HepG2 (cell line): ENCODE data around the gene C9orf85. TPM values are rescaled to one million over a fixed set of nuclear protein-coding genes. Genes with fewer than 3 reads are reported as not detected.

Experiments
- ATAC-seq: fragments of 200-7000 bp; cut with Tn5 transposase; 3 replicates; pipeline ENCODE4 v1.9.1; 2020; ENCODE audit warnings: mild to moderate bottlenecking, moderate library complexity
- BruUV-seq: library from RNA; stranded (reverse); fragments of 400-500 nt; replicated peaks from 2 replicates; lab custom pipeline; 2021; lab: Mats Ljungman, UMichigan
- CTCF ChIA-PET: fragments of 300-600 bp; formaldehyde crosslinking; extraction: SDS; loops from one replicate; lab custom pipeline; 2021; ENCODE audit warnings: low total read pairs, inconsistent platforms, low intra/inter-chr PET ratio; lab: Yijun Ruan, JAX
- POLR2A ChIA-PET: fragments of 350-600 bp; sonication (Branson Sonifier 250); formaldehyde crosslinking; loops from one replicate; lab custom pipeline; 2020; ENCODE audit warnings: antibody characterized with exemption, inconsistent platforms; lab: Yijun Ruan, JAX
- DNase-seq: peaks from one replicate; pipeline ENCODE4 v3.0.0-alpha.2; 2015; ENCODE audit warnings: low spot score
- FAIRE-seq: peaks from 3 replicates; lab custom pipeline; 2011; peaks lifted over from hg19 to GRCh38; lab: Jason Lieb, UNC
- H2AFZ ChIP-seq: one replicate; pipeline ENCODE4 v1.6.1; 2011; ENCODE audit warnings: low read length, inconsistent platforms
- H3K27ac ChIP-seq: fragments of 300-600 bp; 3 replicates; pipeline ENCODE4 v1.8.0; 2011; ENCODE audit warnings: mixed run types, mild to moderate bottlenecking, mixed read lengths, low read length, inconsistent platforms; ENCODE audit not compliant: insufficient read depth; ENCODE audit errors: extremely low read length
- H3K27me3 ChIP-seq, 2 experiments: fragments of 200-600 bp in 1 of 2; 2 replicates in 1 of 2; 3 replicates in 1 of 2; pipeline versions ENCODE4 v1.6.0 to v1.8.0; 2011; ENCODE audit warnings: low read length in 2 of 2, mild to moderate bottlenecking in 2 of 2, moderate library complexity in 2 of 2, inconsistent platforms in 1 of 2; ENCODE audit not compliant: insufficient read depth in 2 of 2, control insufficient read depth in 1 of 2
- H3K36me3 ChIP-seq, 2 experiments: fragments of 200-600 bp in 1 of 2; replicated peaks in 1 of 2; 2 replicates in 1 of 2; 3 replicates in 1 of 2; pipeline versions ENCODE4 v1.5.1 to v1.8.0; 2011; ENCODE audit warnings: low read length in 2 of 2, inconsistent platforms in 1 of 2; ENCODE audit not compliant: insufficient read depth in 2 of 2, control insufficient read depth in 1 of 2
- H3K4me1 ChIP-seq: 2 replicates; pipeline ENCODE4 v1.5.1; 2012; ENCODE audit warnings: low read length, inconsistent platforms; ENCODE audit not compliant: insufficient read depth
- H3K4me2 ChIP-seq: 2 replicates; pipeline ENCODE4 v1.6.0; 2011; ENCODE audit warnings: low read depth, low read length, inconsistent platforms
- H3K4me3 ChIP-seq, 3 experiments: fragments of 200-600 bp in 1 of 3; sonication (generic), shearing (Covaris generic) in 1 of 3; replicated peaks in 1 of 3; 2 replicates each; pipeline ENCODE4 v1.5.1; 2011 to 2016; ENCODE audit warnings: low read length in 3 of 3, inconsistent platforms in 2 of 3, low read depth in 2 of 3, mild to moderate bottlenecking in 2 of 3, control low read depth in 1 of 3, mixed read lengths in 1 of 3; ENCODE audit not compliant: insufficient read depth in 1 of 3
- H3K79me2 ChIP-seq: one replicate; pipeline ENCODE4 v1.6.1; 2011; ENCODE audit warnings: low read length, inconsistent platforms; ENCODE audit not compliant: insufficient read depth
- H3K9ac ChIP-seq: 2 replicates; pipeline ENCODE4 v1.6.0; 2011; ENCODE audit warnings: mild to moderate bottlenecking, low read depth, low read length, inconsistent platforms; ENCODE audit not compliant: insufficient read depth
- H3K9me3 ChIP-seq: 2 replicates; pipeline ENCODE4 v1.5.1; 2012; ENCODE audit warnings: mild to moderate bottlenecking, low read length
- H4K20me1 ChIP-seq: 2 replicates; pipeline ENCODE4 v1.6.0; 2011; ENCODE audit warnings: inconsistent platforms, mild to moderate bottlenecking, low read length, moderate library complexity; ENCODE audit not compliant: insufficient read depth
- ATAD3A ChIP-seq: sonication (generic); formaldehyde crosslinking; IDR thresholded peaks from 2 replicates; pipeline ENCODE4 v1.4.0; 2020; ENCODE audit warnings: missing genetic modification reagents
- BATF2 ChIP-seq: sonication (generic); formaldehyde crosslinking; IDR thresholded peaks from 2 replicates; pipeline ENCODE4 v1.8.0; 2022; ENCODE audit warnings: mild to moderate bottlenecking, missing genetic modification reagents, moderate library complexity
- FOXJ3 ChIP-seq: sonication (generic); formaldehyde crosslinking; IDR thresholded peaks from 2 replicates; pipeline ENCODE4 v1.4.0; 2020; ENCODE audit warnings: missing genetic modification reagents, mild to moderate bottlenecking, borderline replicate concordance
- HNRNPH1 ChIP-seq: fragments of 200-400 bp; formaldehyde crosslinking; optimal IDR thresholded peaks from 2 replicates; pipeline ENCODE3; 2017; ENCODE audit warnings: mild to moderate bottlenecking, low read depth, low read length
- KDM6A ChIP-seq: IDR thresholded peaks from 2 replicates; pipeline ENCODE4 v1.6.1; 2016; ENCODE audit warnings: low read depth
- NFE2L1 ChIP-seq: sonication (generic); formaldehyde crosslinking; IDR thresholded peaks from 2 replicates; pipeline ENCODE4 v1.4.0; 2020; ENCODE audit warnings: missing genetic modification reagents, mild to moderate bottlenecking, borderline replicate concordance
- NRL ChIP-seq: sonication (generic); formaldehyde crosslinking; IDR thresholded peaks from 2 replicates; pipeline ENCODE4 v1.5.0; 2020; ENCODE audit warnings: missing genetic modification reagents, mild to moderate bottlenecking, moderate library complexity, borderline replicate concordance
- PPARG ChIP-seq: conservative IDR thresholded peaks from 2 replicates; pipeline ENCODE4 v1.6.1; 2016; ENCODE audit warnings: missing biosample characterization, missing genetic modification reagents
- THRA ChIP-seq: sonication (generic); formaldehyde crosslinking; IDR thresholded peaks from 2 replicates; pipeline ENCODE4 v1.4.0; 2020; ENCODE audit warnings: missing genetic modification reagents, borderline replicate concordance
- YEATS4 ChIP-seq: sonication (generic); formaldehyde crosslinking; IDR thresholded peaks from 2 replicates; pipeline ENCODE4 v1.4.0; 2020; ENCODE audit warnings: missing genetic modification reagents, borderline replicate concordance
- ZEB1 ChIP-seq: IDR thresholded peaks from 2 replicates; pipeline ENCODE4 v1.6.1; 2012; ENCODE audit warnings: mild to moderate bottlenecking, low read depth, inconsistent platforms; ENCODE audit not compliant: insufficient replicate concordance
- ZNF136 ChIP-seq: sonication (generic); formaldehyde crosslinking; IDR thresholded peaks from 2 replicates; pipeline ENCODE4 v1.8.1; 2022; ENCODE audit warnings: low read depth, mild to moderate bottlenecking, moderate library complexity, missing genetic modification reagents
- ZNF33B ChIP-seq: sonication (generic); formaldehyde crosslinking; IDR thresholded peaks from 2 replicates; pipeline ENCODE4 v1.5.1; 2020; ENCODE audit warnings: mild to moderate bottlenecking, missing genetic modification reagents
- ZNF598 ChIP-seq: sonication (generic); formaldehyde crosslinking; IDR thresholded peaks from 2 replicates; pipeline ENCODE4 v1.5.1; 2020; ENCODE audit warnings: mild to moderate bottlenecking, missing genetic modification reagents, borderline replicate concordance
- ZNF800 ChIP-seq: sonication (generic); formaldehyde crosslinking; IDR thresholded peaks from 2 replicates; pipeline ENCODE4 v1.4.0; 2020; ENCODE audit warnings: missing genetic modification reagents
- WGBS: methylation state at CpG from one replicate; pipeline ENCODE4 v1.1.6; 2017; ENCODE audit warnings: low lambda C conversion rate; 5-methylcytosine and 5-hydroxymethylcytosine counted together
- in situ Hi-C: cut with HindIII; loops from 2 replicates; pipeline ENCODE4 v1.10.0; 2017; ENCODE audit warnings: low pct_unique_long_range_greater_than_20kb; ENCODE audit not compliant: extremely low pct_ligation_motif_present
- intact Hi-C: fragments of 100-400 bp; cut with micrococcal nuclease; formaldehyde crosslinking; loops from one replicate; pipeline ENCODE4 v1.10.0; 2022; ENCODE audit not compliant: unreplicated experiment
- polyA plus RNA-seq, 8 experiments: library from polyadenylated mRNA; depleted of rRNA in 3 of 8; stranded (reverse) in 7 of 8; unstranded in 1 of 8; fragments of >200 nt; fragmentation: Illumina TruSeq in 4 of 8; extraction: Trizol in 4 of 8; gene quantifications; 2 replicates each; pipeline versions ENCODE4 v1.2.1 to v1.2.3, GENCODE V29; 2011 to 2016; ENCODE audit warnings: low read depth in 4 of 8, missing spikeins in 1 of 8, mixed read lengths in 1 of 8; ENCODE audit not compliant: insufficient read depth in 1 of 8
- total RNA-seq, 5 experiments: library from RNA; depleted of rRNA; stranded (reverse); fragments of >200 nt; fragmentation: Illumina TruSeq; extraction: Trizol; gene quantifications; 2 replicates each; pipeline ENCODE4 v1.2.3, GENCODE V29; 2016; ENCODE audit warnings: low read depth in 1 of 5

Gene C9orf85
- total and polyA plus RNA-seq, 2 of the 13 experiments (the other 11 are each of a cell fraction or from before 2014, with no cell fraction given), result 9.9 to 13.9 TPM

- Histone ChIP-seq H4K20me1 (no peaks in the 10 kb centered on the region), H3K79me2 (no peaks in the 10 kb centered on the region), H3K27ac (no peak overlapping the region), H3K9ac (no peak overlapping the region), H3K4me1 (no peaks in the 10 kb centered on the region), H3K4me3 (no peak overlapping the region), H3K36me3 (no peaks in the 10 kb centered on the region), H3K9me3 (no peaks in the 10 kb centered on the region), H3K27me3 (peaks cover 0 to 5% of the 10 kb centered on the region in 2 experiments; a peak in 1 of 5 replicates), H2AFZ (no peak overlapping the region), H3K4me2 (no peak overlapping the region)
- CTCF ChIA-PET, result no interaction called here
- no peak for ATAC-seq
- 50% methylated on average over 1 of the region's 1 CpG for WGBS
- no peak for DNase-seq
- no peak for TF ChIP-seq YEATS4 (CRISPR knock-in tag)
- no peak for TF ChIP-seq FOXJ3
- no peak for TF ChIP-seq THRA (CRISPR knock-in tag)
- TF ChIP-seq ZNF598 (CRISPR knock-in tag), result no peak
- TF ChIP-seq ZNF136 (CRISPR knock-in tag), result no peak
- no peak for TF ChIP-seq BATF2 (CRISPR knock-in tag)
- TF ChIP-seq ZNF800 (CRISPR knock-in tag), result no peak
- TF ChIP-seq ATAD3A (CRISPR knock-in tag), result no peak
- TF ChIP-seq NRL (CRISPR knock-in tag), result no peak
- TF ChIP-seq NFE2L1 (CRISPR knock-in tag), result no peak
- TF ChIP-seq PPARG (CRISPR knock-in tag), result no peak
- no peak for TF ChIP-seq ZEB1
- no peak for TF ChIP-seq KDM6A
- no peak for TF ChIP-seq HNRNPH1
- no peak for TF ChIP-seq ZNF33B
- BruUV-seq, result no TSS peak
- in situ Hi-C loops (no loop called here), intact Hi-C loops (no loop called here)
- POLR2A ChIA-PET, result no interaction called here
- no peak for FAIRE-seq
Observed at GRCh38 chr9:71990466-71990865, 79.0 kb downstream of the C9orf85 start.
